ENCODE data around the gene ATIC.

DNA sequence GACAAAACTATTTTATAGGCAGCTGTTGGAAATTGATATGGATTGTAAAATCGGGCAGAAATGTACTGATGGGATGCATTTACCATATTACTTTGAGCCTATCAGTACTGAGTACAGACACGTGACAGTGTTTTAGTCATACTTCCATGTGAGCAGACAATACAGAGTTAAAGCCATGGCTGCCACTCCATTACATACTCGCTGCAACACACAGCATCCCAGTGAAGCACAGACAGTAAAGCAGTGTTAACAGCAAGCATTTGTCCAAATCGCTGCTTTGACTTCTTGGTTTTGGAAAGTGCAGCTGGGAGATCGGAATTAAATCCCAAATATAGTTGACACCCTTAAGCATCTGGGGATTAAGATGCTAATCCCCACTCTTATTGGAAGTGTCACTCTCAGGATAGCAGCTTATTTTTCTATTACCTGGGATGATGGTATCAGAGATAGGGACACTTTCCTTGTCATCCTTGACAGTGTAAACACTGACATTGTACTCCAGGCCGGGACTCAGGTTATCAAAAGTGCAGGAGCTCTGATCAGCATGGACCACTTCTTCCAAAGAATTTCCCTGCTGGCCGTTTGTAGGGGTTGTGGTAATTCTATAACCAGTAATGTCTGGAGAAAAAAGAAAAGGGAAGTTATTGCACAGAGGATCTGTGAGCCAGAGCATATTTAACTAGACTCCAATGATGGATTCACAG is 82.4 kb downstream of the ATIC start:
- TF ChIP-seq, protein P1, sequence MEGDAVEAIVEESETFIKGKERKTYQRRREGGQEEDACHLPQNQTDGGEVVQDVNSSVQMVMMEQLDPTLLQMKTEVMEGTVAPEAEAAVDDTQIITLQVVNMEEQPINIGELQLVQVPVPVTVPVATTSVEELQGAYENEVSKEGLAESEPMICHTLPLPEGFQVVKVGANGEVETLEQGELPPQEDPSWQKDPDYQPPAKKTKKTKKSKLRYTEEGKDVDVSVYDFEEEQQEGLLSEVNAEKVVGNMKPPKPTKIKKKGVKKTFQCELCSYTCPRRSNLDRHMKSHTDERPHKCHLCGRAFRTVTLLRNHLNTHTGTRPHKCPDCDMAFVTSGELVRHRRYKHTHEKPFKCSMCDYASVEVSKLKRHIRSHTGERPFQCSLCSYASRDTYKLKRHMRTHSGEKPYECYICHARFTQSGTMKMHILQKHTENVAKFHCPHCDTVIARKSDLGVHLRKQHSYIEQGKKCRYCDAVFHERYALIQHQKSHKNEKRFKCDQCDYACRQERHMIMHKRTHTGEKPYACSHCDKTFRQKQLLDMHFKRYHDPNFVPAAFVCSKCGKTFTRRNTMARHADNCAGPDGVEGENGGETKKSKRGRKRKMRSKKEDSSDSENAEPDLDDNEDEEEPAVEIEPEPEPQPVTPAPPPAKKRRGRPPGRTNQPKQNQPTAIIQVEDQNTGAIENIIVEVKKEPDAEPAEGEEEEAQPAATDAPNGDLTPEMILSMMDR (IDR thresholded peaks at IDR 0.05): no peak
- TF ChIP-seq EP300 (IDR thresholded peaks at IDR 0.05) (no peak), POLR2A (IDR thresholded peaks at IDR 0.05) (no peak)

All from gastroesophageal sphincter (tissue), 3 donors.